HCEC 1CT (cell line): ENCODE results near the gene PPARGC1A.

Experiments used
- DNase-seq: peaks from one replicate; pipeline ENCODE4 v3.0.0-alpha.2; 2017

PPARGC1A gene

DNA sequence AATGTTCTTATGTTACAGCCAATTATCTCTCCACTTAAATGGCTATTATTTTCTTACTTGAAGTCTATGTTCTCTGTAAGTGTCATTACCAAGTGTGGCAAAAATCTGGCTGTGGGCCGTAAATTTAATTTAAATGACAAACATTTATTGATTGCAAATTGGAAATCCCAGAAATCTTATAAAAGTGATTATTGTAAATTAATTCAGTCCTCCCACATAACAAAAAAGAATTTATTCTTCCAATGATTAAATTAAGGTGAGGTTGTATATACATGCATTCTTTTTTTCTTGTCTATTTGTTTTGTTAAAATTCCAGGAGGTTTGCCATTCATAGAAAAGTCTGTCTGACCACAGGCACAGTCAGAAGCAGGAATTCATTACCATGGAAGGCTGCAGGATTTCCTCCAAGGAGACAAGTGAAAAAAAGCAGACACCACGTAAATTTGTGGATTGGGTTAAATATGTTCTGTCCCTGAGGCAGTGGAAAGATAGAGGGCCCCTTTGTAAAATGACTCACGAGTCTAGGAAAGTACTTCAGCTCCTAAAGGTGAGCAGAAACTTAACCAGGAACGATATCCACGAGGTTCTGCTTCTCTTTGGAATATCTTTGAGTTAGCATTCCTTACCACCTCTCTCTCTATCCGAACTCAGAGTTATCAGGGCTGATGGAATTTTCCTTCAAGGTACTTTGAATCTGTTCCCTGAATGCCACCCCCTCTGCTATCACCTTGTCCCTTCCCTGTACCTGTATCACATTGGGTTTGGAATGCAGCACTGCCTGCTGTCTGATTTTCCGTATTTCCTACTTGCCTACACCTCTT, 10.7 kb downstream of the PPARGC1A start:
- DNase-seq, result no peak

DNA sequence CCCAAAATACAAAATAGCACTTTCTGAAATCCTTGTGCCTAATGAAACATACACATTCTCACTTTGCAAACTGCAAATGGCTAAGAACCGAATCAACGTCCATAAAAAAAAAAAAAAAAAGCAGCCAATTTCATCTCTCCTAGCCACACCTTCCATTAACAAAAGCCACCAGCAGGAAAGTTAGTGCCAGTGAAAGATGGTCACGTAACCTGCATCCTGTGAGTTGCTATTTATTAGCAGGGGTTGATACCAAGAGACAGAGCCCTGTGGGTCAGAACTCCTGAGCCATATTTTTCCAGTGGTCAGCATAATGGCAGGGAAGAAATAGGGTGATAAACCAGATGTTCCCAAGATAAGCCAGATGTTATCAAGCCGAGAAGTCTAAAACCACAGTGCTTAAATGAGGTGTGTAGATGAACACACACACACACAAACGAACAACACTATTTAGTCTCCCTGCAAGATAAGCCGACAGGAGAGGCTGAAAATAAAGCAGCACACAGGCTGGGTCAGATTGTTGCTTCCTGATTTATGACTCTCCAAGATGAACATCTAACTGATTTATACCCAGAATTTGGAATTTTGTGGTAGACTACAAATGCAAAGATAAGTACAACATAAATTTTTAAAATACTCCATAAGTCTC, 11.5 kb downstream of the PPARGC1A start:
- DNase-seq, result no peak

DNA sequence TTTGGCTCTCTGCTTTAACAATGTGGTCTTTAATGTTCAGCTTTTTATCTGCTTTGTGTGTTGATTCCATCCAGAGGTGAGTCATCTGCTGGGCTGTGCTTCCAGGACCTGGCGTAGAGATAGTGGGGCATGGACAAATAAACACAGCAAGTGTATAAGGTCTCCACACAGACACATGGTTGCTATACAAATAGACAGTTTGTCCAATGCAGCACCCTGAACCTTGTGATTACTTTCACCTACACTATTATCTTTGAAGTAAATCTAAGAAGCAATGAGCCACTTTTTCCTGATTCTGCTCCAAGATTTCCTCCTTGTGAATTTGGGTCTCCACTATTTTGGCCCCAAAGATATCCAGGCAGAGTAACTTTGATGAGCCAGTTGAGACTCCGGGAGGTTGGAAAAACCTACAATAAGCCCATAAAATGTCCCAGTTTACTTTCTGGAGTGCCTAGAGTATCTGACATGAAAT, 12.1 kb downstream of the PPARGC1A start:
- DNase-seq, result no peak

DNA sequence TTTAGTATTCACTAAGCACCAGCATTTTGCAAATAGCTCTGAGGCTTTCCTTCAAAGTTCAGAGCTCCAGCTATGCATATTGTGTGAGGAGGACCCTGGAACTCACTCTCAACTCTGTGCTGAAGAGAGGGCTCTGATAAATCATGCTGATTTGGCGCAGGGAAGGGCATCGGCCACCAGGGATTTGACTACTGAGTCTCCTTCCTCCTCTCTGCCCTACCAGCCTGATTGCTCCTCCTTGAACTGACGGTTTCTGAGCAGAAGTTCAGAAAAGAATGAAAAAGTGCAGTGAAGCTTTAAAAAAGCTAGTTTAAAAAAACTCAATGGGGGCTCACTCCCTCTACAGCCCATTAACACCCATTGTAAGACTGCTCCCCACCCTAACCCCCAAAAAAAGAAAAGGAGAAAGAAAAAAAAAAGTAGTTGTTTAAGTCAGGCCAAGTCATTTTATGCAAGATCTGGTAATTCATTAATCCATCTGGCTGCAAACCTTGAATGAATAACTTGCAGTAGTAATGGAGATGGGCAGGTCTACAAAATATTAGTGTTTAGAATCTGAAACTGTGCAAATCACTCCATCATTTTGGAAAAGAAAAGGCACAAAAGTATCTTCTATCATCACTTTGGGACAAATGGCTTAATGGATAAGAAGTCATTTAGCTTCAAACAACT, 13.3 kb downstream of the PPARGC1A start:
- no peak for DNase-seq

DNA sequence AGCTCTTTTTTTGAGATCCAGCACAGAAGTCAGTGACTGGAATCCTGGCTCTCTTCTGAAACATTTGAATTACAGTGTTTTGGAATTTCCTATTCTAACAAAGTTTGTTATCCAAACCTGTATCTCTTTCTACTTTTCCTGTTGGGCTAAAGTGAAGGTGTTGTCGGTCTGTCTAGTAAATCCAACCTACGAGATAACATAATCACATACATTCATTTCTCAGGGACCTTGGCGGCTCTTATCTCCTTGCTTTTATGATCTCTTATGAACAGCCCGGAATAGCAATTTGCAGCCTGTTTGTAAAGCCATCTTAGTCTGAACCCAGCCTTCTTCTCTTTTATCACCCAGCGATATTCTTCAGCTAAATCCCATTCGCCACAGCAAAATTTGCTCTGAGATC, 14.5 kb downstream of the PPARGC1A start:
- DNase-seq, result no peak

DNA sequence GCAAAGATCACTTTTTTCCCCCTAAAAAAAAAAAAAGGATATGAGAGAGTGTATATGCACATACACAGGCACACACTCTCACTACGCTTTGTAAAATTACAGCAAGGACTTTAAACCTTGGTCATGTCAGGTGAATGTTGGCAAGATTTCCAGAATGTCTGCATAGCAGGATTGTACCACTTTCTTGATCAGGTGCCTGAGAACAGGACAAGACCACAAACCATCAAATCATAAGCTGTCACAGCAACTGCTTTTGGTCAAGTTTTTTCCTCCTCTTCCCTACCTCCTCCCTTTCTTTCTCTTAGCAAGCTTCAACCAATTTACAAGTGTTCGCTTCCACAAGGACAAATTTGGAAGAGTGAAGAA, 15.3 kb downstream of the PPARGC1A start:
- no peak for DNase-seq

DNA sequence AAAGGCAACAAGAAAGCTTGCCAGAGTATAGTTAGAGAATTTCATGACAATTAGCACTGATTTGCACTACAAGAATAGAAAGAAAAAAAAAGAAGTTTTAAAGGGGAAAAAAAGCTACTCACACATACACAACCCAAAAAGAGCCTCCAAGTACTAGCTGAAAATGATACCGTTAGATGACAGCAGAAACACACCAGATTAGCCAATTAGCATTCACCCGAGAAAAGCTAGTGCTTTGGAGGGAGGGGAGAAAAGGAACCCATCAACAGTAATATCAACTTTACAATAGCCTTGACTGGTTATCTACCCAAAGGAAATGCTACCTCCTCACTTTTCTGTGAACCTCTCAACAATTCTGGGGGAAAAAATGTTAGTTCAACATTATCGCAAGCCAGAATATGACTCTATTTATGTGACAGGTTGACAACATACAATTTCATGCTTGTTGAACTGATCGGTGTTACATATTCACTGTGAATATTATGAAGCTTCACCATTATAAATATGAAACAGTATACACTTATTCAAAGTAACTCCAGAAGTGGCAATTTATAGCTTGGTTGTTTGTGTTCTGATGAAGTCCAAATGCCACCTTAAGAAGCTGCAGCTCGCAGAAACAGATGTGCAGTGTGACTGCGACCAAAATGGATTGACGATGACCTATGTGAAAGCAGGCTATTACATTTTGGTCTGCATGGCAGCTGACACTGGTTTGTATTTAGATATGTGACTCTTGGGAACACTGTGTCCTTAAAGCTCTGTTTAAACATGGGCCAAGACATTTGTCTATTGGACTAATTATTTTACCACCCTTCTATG, 15.9 kb downstream of the PPARGC1A start:
- no peak for DNase-seq

DNA sequence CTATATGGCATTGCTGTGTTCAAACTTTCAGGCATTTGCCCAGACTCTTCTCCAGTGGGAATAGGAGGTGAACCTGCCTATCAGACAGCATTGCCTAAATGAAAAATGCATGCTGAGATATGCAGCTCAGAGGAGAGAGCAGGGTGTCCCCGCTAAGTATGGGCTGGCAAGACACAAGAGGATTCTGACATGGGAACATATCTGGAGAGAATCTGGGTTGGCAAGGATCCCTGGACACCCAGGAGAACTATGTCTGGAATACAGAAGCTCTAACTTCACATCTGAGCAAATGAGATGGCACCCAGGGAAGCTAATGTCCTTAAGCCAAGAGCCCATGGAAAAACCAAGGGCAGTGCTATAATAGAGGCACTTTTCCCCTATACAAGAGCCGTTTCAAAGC, 18.4 kb downstream of the PPARGC1A start:
- no peak for DNase-seq

DNA sequence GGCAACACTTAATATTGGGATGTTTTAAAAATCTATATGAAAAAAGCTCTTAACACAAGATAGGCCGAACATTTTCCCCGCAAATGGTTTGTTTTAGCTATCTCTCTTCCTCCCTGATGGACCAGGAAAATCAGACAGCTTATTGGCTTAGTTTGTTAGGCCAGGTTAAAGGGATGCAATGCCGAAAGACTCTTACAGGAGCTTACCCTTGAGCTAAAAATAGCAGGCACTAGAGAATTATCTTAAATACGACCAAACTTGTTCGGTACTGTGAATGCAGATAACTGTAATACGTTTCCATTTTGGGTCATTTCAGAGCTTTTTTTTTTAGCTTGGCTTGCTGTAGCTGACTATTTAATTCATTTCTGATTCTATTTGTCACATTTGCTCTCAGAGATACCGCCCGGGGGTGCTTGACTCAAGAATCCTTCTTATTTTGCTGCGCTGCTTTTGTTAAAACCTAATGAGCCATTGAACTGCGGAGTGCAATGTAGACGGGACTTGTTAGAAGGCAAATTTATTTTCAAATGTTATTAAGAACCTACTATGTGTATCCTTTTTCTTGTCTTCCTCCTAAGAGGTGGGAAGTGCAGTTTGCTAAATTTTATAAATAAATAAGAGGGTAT, 23.3 kb downstream of the PPARGC1A start:
- DNase-seq, result no peak

DNA sequence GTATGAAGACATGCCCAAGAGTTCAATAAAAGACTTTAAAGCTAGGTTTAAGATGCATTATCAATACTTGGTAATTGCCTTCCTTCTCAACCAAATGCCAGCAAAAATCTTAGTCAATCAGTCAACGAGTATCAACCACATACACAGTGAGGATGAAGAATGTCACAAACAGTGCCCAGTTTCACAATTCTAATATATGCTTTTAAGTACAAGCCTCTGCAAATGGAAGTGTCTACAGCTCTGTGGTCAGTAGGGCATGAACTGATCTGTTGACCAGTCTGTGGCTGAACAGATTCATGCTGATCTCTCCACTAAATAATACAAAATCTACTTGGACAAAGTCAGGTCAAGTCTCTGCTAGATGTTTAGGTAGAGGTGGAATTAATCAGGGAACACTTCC, 27.9 kb downstream of the PPARGC1A start:
- no peak for DNase-seq

DNA sequence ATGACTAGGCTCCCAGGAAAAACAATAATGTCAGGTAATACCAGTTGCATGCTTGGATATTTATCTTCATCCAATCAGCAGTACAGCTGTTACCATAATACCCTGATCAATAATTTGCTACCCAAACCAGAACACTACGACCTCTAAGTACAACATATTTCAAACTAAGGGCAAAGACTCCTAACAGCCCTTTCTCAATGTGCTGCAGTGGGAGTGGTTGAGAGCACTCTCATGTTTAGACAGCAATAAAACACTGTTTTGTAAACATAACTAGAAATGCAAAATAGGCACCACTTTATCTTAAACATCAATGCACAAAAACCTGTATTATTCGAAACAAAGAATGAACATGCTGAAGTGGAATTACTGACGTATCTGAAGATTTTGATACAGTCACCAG, 28.9 kb downstream of the PPARGC1A start:
- DNase-seq, result no peak

DNA sequence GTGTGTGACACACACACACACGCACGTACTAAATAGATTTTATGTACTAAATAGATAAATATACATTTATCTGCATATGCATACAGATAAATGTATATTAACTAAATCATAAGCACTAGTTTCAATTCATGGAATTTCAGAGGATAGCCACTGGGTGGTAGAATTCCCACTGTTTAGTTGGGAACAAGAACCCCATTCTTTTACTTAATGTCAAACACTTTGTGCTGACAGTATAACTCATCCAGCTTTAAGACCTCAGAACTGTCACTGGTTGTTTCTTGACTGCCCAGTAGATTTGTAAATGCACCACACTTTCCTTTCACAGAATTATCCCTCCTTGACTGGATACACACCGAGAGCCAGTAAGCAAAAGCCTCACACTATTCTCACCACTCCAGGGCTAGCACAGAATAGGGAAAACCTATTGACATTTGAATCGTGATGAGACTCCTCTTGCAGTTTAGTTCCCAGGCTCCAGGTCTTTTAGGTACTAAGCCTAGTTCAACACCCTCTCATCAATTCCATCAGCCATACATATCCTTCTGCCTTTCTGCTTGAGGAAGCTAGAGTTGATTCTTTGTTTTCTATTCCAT, 32.4 kb downstream of the PPARGC1A start:
- DNase-seq, result peak; percentile 28

DNA sequence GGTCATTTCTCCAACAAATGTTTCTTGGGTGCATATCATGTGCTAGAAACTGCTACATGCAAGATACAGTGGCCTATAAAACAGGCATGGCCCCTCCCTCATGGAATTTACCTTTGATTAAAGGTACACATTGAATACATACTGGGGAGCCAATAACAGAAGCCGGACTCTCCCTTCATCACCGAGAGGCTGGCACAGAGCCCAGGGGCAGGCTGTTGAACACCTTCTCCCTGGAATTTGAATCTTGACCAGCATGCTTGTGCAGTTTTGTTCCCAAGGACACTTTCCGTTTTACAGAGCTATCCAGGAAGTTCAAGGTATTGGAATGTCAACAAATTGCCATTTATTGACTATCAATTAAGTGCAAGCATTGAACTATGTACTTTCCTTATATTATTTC, 33.2 kb downstream of the PPARGC1A start:
- no peak for DNase-seq

DNA sequence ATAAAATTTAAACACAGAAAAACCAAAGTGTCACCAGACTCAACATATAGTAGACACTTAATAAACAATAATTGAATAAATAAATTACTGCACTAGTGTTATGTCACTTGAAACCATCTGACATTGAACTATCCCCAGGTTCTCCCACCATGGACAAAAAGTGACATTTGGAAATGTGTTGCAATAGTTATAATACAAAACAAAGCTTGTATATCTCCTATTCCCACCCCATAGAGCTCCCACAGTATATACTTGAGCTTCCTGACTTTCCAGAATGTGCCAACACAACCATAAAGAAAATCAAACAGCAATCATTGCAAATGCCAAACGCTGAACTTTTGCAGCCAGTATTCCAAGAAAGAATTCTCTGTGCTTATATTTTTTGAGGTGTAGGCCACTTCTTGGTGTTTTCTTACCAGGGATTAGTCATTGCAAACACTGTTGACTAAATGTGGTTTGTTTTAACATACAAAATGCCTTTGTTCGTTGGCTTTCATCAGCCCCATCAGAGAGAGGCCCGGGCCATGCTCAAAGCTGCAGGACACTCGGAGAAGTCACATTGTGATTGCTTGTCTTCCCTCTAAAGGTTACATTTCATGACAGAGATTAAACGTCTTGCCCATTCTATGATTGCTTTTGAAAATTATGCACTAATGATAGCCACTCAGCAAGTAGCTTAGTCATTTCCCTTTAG, 33.8 kb downstream of the PPARGC1A start:
- peak; percentile 37 for DNase-seq

DNA sequence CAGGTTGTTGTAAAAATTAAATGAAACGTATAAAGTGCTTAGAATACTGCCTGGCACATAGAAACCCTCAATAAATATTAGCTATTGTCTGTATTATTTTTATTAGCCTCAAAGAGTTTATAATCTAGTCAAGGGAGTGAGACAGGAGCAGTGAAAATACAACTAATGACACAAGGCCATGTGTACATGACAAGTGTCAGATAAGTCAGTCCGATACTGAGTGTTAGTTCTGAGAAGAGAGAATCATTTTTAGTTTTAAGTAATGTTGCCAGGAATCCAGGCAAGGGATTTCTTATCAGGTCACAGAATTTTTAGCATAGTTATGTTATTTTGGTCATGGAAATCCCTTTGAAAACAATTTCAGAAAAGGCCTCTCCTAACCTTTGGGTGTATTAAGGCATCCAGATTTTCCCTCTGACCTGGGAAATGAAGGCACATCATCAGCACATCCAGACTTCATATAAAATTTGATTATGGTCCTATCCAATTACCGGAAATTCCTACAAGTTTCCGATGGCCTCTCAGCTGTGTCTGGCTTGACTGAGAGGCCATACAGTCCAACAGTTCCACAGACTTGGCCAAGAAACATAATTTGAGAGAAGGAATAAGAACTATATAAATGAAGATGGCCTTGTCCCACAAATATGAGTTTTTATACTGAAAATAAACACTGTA, 35.7 kb downstream of the PPARGC1A start:
- DNase-seq, result no peak

DNA sequence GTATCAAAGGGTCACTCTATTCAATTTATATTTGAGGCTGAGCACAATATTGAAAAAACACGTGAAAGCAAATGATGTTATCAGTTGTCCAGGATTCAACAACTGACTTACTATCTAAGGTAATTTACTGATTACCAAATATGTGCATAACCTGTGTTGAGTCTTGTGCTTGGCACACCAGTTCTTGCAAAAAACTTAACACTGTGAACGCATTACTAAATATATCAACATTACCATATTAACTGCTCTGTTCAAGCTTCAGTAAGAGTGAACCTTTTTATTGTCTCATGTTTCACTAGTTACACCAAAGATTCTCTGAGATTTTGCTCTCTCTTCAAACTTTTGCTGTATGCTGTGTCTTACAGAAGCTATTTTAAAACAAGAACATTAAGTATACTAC, 38.4 kb downstream of the PPARGC1A start:
- no peak for DNase-seq

DNA sequence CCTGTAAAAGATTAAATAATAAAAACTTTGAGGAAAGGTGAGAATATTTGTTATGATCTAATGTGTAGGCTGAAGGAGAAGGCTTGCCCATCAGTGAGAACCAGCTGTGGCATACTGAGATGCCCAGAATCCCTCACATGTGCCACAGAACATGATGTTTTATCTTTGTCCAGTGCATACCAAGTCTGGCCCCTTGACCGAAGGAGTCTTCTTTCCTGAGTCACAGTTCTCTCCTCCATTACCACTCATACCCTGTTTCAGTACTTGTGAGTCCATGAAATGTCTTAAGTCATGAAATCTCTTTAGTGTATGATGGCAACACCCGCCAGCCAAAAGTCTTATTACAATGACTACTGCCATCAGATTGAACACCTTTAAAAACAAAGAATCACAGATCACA, 42.7 kb downstream of the PPARGC1A start:
- no peak for DNase-seq

DNA sequence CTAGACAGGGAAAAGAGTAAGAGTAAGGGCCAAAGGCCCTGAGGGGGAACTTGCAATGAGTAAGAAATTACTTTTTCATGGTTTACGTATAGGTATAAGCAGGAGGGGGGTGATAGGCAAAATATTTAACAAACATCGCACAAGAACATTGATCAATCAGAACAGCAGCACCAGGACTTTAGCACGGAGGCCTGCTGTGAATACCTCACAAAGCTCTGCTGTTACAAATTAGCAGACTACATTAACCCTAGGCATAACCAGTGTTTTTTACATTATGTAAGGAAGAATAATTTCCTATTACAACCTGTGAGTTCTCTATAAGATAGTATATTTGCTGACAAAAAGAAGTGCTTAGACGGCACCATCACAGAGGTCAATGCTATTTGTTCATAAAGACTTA, 44.9 kb downstream of the PPARGC1A start:
- DNase-seq, result no peak

DNA sequence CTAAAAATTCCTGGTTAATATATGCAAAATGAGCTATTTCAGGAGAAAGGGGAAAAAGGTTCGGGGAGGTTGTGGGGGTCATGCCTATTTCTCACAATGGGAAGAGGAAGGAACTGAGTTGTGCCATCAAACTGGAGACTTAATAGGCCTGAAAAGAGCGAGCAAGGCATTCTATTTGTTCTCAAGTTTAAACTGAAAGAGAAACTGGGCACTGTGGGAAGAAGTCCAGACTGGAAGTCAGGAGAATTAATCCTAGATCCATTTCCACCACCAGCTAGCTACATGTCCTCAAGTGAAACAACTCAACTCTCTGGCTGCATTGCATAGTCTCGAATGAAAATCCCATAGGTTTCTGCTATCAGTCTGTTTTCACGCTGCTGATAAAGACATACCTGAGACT, 50.6 kb downstream of the PPARGC1A start:
- DNase-seq, result no peak

DNA sequence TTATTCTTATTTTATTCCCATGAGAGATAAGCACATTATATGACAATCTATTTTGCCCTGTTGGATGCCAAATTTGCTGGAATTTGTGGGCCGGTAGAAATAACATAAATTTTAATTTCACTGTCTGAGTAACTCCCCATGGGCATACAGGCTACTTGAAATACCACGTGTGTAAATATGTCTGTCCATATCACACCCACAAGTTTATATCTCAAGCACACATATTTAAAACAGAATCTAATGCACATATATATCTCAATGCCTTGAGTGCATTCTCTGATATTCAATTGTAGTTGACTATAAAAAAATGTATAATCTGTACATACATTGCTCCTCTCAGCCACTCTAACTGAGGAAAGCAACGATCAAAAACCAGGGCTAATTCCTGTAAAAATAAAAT, 51.2 kb downstream of the PPARGC1A start:
- DNase-seq, result no peak

DNA sequence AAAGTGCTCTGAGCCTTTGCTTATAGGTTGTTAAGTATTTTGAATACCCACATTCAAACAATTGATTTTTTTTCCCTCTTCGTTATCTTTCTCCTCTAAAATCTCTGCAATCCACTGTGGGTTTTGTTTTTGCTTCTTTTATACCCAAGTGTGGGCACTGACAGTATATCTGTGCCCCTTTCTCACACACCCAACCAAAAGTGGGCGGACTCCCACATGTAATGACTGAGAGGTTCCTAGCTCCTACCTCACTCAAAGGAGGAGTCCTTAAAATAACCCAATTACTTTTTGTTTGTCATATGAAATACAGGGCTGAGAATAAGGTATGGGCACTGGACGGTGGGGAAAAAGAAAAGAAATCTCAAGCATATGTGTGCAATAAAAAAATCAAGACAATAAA, 51.7 kb downstream of the PPARGC1A start:
- no peak for DNase-seq
